ENCODE measurements around the gene TRMO. TPM values are rescaled to one million over a fixed set of nuclear protein-coding genes. Genes with fewer than 3 reads are reported as not detected.
"Not testable (repeated sequence)": the region's sequence is repeated elsewhere in the genome, so short reads cannot be mapped to it uniquely, and the experiment has no call there.

The TRMO gene
- total RNA-seq, 5 donors from 2014 or later (not counting 1 experiment from before 2014, with no cell fraction given), result 38.8 to 47.4 (median 44.7) TPM

- no peaks in the 10 kb centered on the region for H3K36me3 ChIP-seq (ENCODE audit: control insufficient read depth in 2 of 2, extremely low read depth in 1 of 2, insufficient read depth in 1 of 2, low read length in 1 of 2)
- H3K4me1 ChIP-seq (ENCODE audit: control insufficient read depth in 1 of 2, extremely low read depth in 1 of 2, insufficient read depth in 2 of 2, low read length in 2 of 2), result no peaks in the 10 kb centered on the region
- H3K27me3 ChIP-seq (replicated peaks in 1 of 2; ENCODE audit: control insufficient read depth in 2 of 2, extremely low read depth in 1 of 2, insufficient read depth in 2 of 2, low read length in 1 of 2), result peaks cover 0 to 3% of the 10 kb centered on the region in 2 experiments
- Mint-ChIP-seq H3K36me3 (no peaks in the 10 kb centered on the region), H3K4me1 (peaks cover 0 to 8% (median 0%) of the 10 kb centered on the region in 3 donors), H3K9me3 (no peaks in the 10 kb centered on the region), H3K27ac (no peak overlapping the region), H3K4me3 (no peak overlapping the region), H3K27me3 (peaks cover 0 to 8% of the 10 kb centered on the region in 2 donors)
- no peak overlapping the region for H3K4me3 ChIP-seq (ENCODE audit: control insufficient read depth in 1 of 2, extremely low read depth in 1 of 2, low read length in 1 of 2)
- no peak for DNase-seq
- POLR2A ChIA-PET, result interaction anchor here (0.7 kb wide), 2 partner anchors 21 to 205 kb away, joined by 3 read pairs; no protein-coding TSS in a partner anchor
- no peaks in the 10 kb centered on the region for H3K9me3 ChIP-seq
- CTCF ChIA-PET, result interaction anchor here in 1 of 2 donors (1.1 kb wide), 1 partner anchor 62 kb away, joined by 3 read pairs; no protein-coding TSS in a partner anchor
- H3K27ac ChIP-seq (ENCODE audit: low read length), result no peak overlapping the region
- ATAC-seq (replicated peaks in 1 of 4), result no peak
- 77% methylated on average over 3 of the region's 5 CpGs for WGBS (ENCODE audit: insufficient coverage)
These were observed 40.3 kb upstream of the TRMO start for GRCh38 chr9:97962575-97962974.

- DNase-seq (no peak), ATAC-seq (replicated peaks in 1 of 4) (no peak)
- Mint-ChIP-seq H3K27ac (no peak overlapping the region), H3K36me3 (no peaks in the 10 kb centered on the region), H3K4me1 (peaks cover 0 to 8% (median 0%) of the 10 kb centered on the region in 3 donors), H3K27me3 (peaks cover 0 to 8% of the 10 kb centered on the region in 2 donors), H3K4me3 (no peak overlapping the region), H3K9me3 (no peaks in the 10 kb centered on the region)
- peaks cover 0 to 3% of the 10 kb centered on the region in 2 experiments for H3K27me3 ChIP-seq (replicated peaks in 1 of 2; ENCODE audit: control insufficient read depth in 2 of 2, extremely low read depth in 1 of 2, insufficient read depth in 2 of 2, low read length in 1 of 2)
- H3K4me1 ChIP-seq (ENCODE audit: control insufficient read depth in 1 of 2, extremely low read depth in 1 of 2, insufficient read depth in 2 of 2, low read length in 2 of 2), result no peaks in the 10 kb centered on the region
- no peaks in the 10 kb centered on the region for H3K9me3 ChIP-seq
- CTCF ChIA-PET, result interaction anchor here in 1 of 2 donors (0.5 to 1.1 kb wide), 2 partner anchors 62 to 269 kb away, joined by 3 to 5 read pairs; no protein-coding TSS in a partner anchor
- H3K4me3 ChIP-seq (ENCODE audit: control insufficient read depth in 1 of 2, extremely low read depth in 1 of 2, low read length in 1 of 2), result no peak overlapping the region
- WGBS (ENCODE audit: insufficient coverage), result 94% methylated on average over 2 of the region's 4 CpGs
- H3K27ac ChIP-seq (ENCODE audit: low read length), result no peak overlapping the region
- POLR2A ChIA-PET, result interaction anchor here in 1 of 2 donors (0.7 kb wide), 1 partner anchor 20 kb away, joined by 3 read pairs; no protein-coding TSS in a partner anchor
- H3K36me3 ChIP-seq (ENCODE audit: control insufficient read depth in 2 of 2, extremely low read depth in 1 of 2, insufficient read depth in 1 of 2, low read length in 1 of 2), result no peaks in the 10 kb centered on the region
These were observed 39.8 kb upstream of the TRMO start for GRCh38 chr9:97962136-97962535.

- ChIA-PET CTCF (interaction anchor here in 1 of 2 donors (0.8 to 1.1 kb wide), 2 partner anchors 61 to 71 kb away, joined by 3 read pairs; no protein-coding TSS in a partner anchor), POLR2A (no interaction called here)
- ATAC-seq (replicated peaks in 1 of 4) (no peak), DNase-seq (no peak)
- no peaks in the 10 kb centered on the region for H3K36me3 Mint-ChIP-seq
- Histone ChIP-seq H3K27ac (ENCODE audit: low read length) (no peak overlapping the region), H3K4me1 (ENCODE audit: control insufficient read depth in 1 of 2, extremely low read depth in 1 of 2, insufficient read depth in 2 of 2, low read length in 2 of 2) (no peaks in the 10 kb centered on the region), H3K27me3 (replicated peaks in 1 of 2; ENCODE audit: control insufficient read depth in 2 of 2, extremely low read depth in 1 of 2, insufficient read depth in 2 of 2, low read length in 1 of 2) (no peaks in the 10 kb centered on the region), H3K4me3 (ENCODE audit: control insufficient read depth in 1 of 2, extremely low read depth in 1 of 2, low read length in 1 of 2) (no peak overlapping the region), H3K36me3 (ENCODE audit: control insufficient read depth in 2 of 2, extremely low read depth in 1 of 2, insufficient read depth in 1 of 2, low read length in 1 of 2) (no peaks in the 10 kb centered on the region), H3K9me3 (no peaks in the 10 kb centered on the region)
- no peak overlapping the region for H3K4me3 Mint-ChIP-seq
- peaks cover 0 to 7% of the 10 kb centered on the region in 2 donors for H3K27me3 Mint-ChIP-seq
- H3K27ac Mint-ChIP-seq, result no peak overlapping the region
- no CpG with 5 or more reads among the region's 2 CpGs for WGBS (ENCODE audit: insufficient coverage)
- peaks cover 0 to 8% (median 0%) of the 10 kb centered on the region in 3 donors for H3K4me1 Mint-ChIP-seq
- no peaks in the 10 kb centered on the region for H3K9me3 Mint-ChIP-seq
These were observed 39.1 kb upstream of the TRMO start for GRCh38 chr9:97961361-97961760.

- not testable (repeated sequence) for H3K27me3 Mint-ChIP-seq
These were observed 38.5 kb upstream of the TRMO start for GRCh38 chr9:97960678-97961328.

GRCh38 chr9:97959585-97959984 is 37.3 kb upstream of the TRMO start:
- peaks cover 0 to 5% of the 10 kb centered on the region in 2 donors for H3K27me3 Mint-ChIP-seq
- ChIA-PET POLR2A (interaction anchor here in 1 of 2 donors (1.4 kb wide), 1 partner anchor 10 kb away, joined by 3 read pairs; no protein-coding TSS in a partner anchor), CTCF (interaction anchor here in 1 of 2 donors (1.1 kb wide), 1 partner anchor 38 kb away, joined by 3 read pairs; no protein-coding TSS in a partner anchor)
- no peaks in the 10 kb centered on the region for H3K36me3 ChIP-seq (ENCODE audit: control insufficient read depth in 2 of 2, extremely low read depth in 1 of 2, insufficient read depth in 1 of 2, low read length in 1 of 2)
- no peaks in the 10 kb centered on the region for H3K27me3 ChIP-seq (replicated peaks in 1 of 2; ENCODE audit: control insufficient read depth in 2 of 2, extremely low read depth in 1 of 2, insufficient read depth in 2 of 2, low read length in 1 of 2)
- H3K4me1 Mint-ChIP-seq, result peaks cover 0 to 11% (median 2%) of the 10 kb centered on the region in 3 donors
- H3K27ac Mint-ChIP-seq, result peak overlapping the region in 1 of 2 donors; percentile 41
- H3K9me3 Mint-ChIP-seq, result no peaks in the 10 kb centered on the region
- H3K4me3 Mint-ChIP-seq, result no peak overlapping the region
- H3K9me3 ChIP-seq, result no peaks in the 10 kb centered on the region
- H3K36me3 Mint-ChIP-seq, result no peaks in the 10 kb centered on the region
- no peak overlapping the region for H3K27ac ChIP-seq (ENCODE audit: low read length)
- no peaks in the 10 kb centered on the region for H3K4me1 ChIP-seq (ENCODE audit: control insufficient read depth in 1 of 2, extremely low read depth in 1 of 2, insufficient read depth in 2 of 2, low read length in 2 of 2)
- ATAC-seq (replicated peaks in 1 of 4) (no peak), DNase-seq (no peak)
- H3K4me3 ChIP-seq (ENCODE audit: control insufficient read depth in 1 of 2, extremely low read depth in 1 of 2, low read length in 1 of 2), result no peak overlapping the region

More at GRCh38 chr9:97960678-97961328, 38.5 kb upstream of the TRMO start:
- ATAC-seq (replicated peaks in 1 of 4); H3K9me3 ChIP-seq; H3K4me3 Mint-ChIP-seq; DNase-seq; H3K9me3 Mint-ChIP-seq; H3K4me1 Mint-ChIP-seq; H3K4me1 ChIP-seq (ENCODE audit: control insufficient read depth in 1 of 2, extremely low read depth in 1 of 2, insufficient read depth in 2 of 2, low read length in 2 of 2); H3K27ac ChIP-seq (ENCODE audit: low read length); H3K27ac Mint-ChIP-seq; H3K36me3 ChIP-seq (ENCODE audit: control insufficient read depth in 2 of 2, extremely low read depth in 1 of 2, insufficient read depth in 1 of 2, low read length in 1 of 2); H3K36me3 Mint-ChIP-seq; POLR2A ChIA-PET; H3K4me3 ChIP-seq (ENCODE audit: control insufficient read depth in 1 of 2, extremely low read depth in 1 of 2, low read length in 1 of 2); H3K27me3 ChIP-seq (replicated peaks in 1 of 2; ENCODE audit: control insufficient read depth in 2 of 2, extremely low read depth in 1 of 2, insufficient read depth in 2 of 2, low read length in 1 of 2): not testable (repeated sequence)
- WGBS (ENCODE audit: insufficient coverage), result 97% methylated on average over 5 of the region's 9 CpGs
- CTCF ChIA-PET, result interaction anchor here in 1 of 2 donors (0.6 to 0.8 kb wide), 2 partner anchors 21 to 71 kb away, joined by 3 read pairs; no protein-coding TSS in a partner anchor

GRCh38 chr9:97958812-97959511 is 36.7 kb upstream of the TRMO start:
- no peaks in the 10 kb centered on the region for H3K9me3 ChIP-seq
- DNase-seq (no peak), ATAC-seq (replicated peaks in 1 of 4) (no peak)
- H3K27me3 ChIP-seq (replicated peaks in 1 of 2; ENCODE audit: control insufficient read depth in 2 of 2, extremely low read depth in 1 of 2, insufficient read depth in 2 of 2, low read length in 1 of 2), result no peaks in the 10 kb centered on the region
- peak overlapping the region in 1 of 2 donors; percentile 41 for H3K27ac Mint-ChIP-seq
- H3K27ac ChIP-seq (ENCODE audit: low read length), result no peak overlapping the region
- WGBS (ENCODE audit: insufficient coverage), result 83% methylated on average over 4 of the region's 5 CpGs
- H3K36me3 Mint-ChIP-seq, result no peaks in the 10 kb centered on the region
- H3K4me3 Mint-ChIP-seq, result no peak overlapping the region
- ChIA-PET POLR2A (interaction anchor here in 1 of 2 donors (1.4 kb wide), 1 partner anchor 11 kb away, joined by 3 read pairs; no protein-coding TSS in a partner anchor), CTCF (interaction anchor here in 1 of 2 donors (1.1 kb wide), 1 partner anchor 38 kb away, joined by 3 read pairs; no protein-coding TSS in a partner anchor)
- H3K9me3 Mint-ChIP-seq, result no peaks in the 10 kb centered on the region
- no peak overlapping the region for H3K4me3 ChIP-seq (ENCODE audit: control insufficient read depth in 1 of 2, extremely low read depth in 1 of 2, low read length in 1 of 2)
- no peaks in the 10 kb centered on the region for H3K4me1 ChIP-seq (ENCODE audit: control insufficient read depth in 1 of 2, extremely low read depth in 1 of 2, insufficient read depth in 2 of 2, low read length in 2 of 2)
- H3K27me3 Mint-ChIP-seq, result peaks cover 0 to 3% of the 10 kb centered on the region in 2 donors
- H3K4me1 Mint-ChIP-seq, result peaks cover 0 to 15% (median 4%) of the 10 kb centered on the region in 3 donors
- no peaks in the 10 kb centered on the region for H3K36me3 ChIP-seq (ENCODE audit: control insufficient read depth in 2 of 2, extremely low read depth in 1 of 2, insufficient read depth in 1 of 2, low read length in 1 of 2)

All from T-cell (primary cell).